Measurements from ENCODE around the gene HEATR5B. TPM values are rescaled to one million over a fixed set of nuclear protein-coding genes. Genes with fewer than 3 reads are reported as not detected.

Gene HEATR5B
- total and polyA plus RNA-seq, 2 donors (not counting 1 experiment from before 2014, with no cell fraction given): 33.0 to 44.3 TPM

DNA sequence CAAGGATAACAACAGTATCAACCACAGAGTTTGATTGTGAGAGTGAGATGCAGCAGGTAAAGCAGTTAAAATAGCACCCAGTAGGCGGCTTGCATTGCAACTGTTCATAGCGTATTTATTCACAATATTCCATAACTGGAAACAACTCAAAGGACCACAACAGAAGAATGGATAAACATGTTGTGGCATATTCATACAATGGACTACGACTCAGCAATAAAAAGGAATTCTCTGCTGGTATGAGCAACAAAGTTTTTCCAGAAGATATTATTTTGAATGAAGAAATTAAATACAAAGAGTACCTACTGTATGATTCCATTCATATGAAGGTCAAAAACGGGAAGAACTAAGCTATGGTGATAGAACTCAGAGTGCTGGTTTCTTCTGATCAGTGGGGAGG lies 25.4 kb upstream of the HEATR5B start:
- POLR2A ChIA-PET: no interaction called here
- no peaks in the 10 kb centered on the region for H3K9me3 ChIP-seq (ENCODE audit: control extremely low read depth in 1 of 3, control insufficient read depth in 2 of 3, insufficient read depth in 1 of 3, low read length in 2 of 3)
- no peak overlapping the region for H3K27ac ChIP-seq (ENCODE audit: low read length in 2 of 2)
- ATAC-seq (ENCODE audit: low read depth) (no peak), DNase-seq (no peak)
- H2AFZ ChIP-seq (ENCODE audit: insufficient read depth, low read depth, low read length, poor library complexity, severe bottlenecking): no peak overlapping the region
- H3K79me2 ChIP-seq (ENCODE audit: control insufficient read depth, insufficient read depth, low read length): no peaks in the 10 kb centered on the region
- H3K27me3 ChIP-seq (replicated peaks in 1 of 4; ENCODE audit: control extremely low read depth in 1 of 4, control insufficient read depth in 3 of 4, insufficient read depth in 4 of 4, low read length in 3 of 4): no peaks in the 10 kb centered on the region
- H3K36me3 ChIP-seq (replicated peaks in 1 of 2; ENCODE audit: control extremely low read depth in 1 of 2, control insufficient read depth in 1 of 2, extremely low read depth in 1 of 2, insufficient read depth in 2 of 2, low read length in 1 of 2): peaks cover 7 to 62% of the 10 kb centered on the region in 2 experiments
- Mint-ChIP-seq H3K4me1 (no peaks in the 10 kb centered on the region), H3K9me3 (ENCODE audit: insufficient read depth) (no peaks in the 10 kb centered on the region), H3K27me3 (no peaks in the 10 kb centered on the region), H3K27ac (no peak overlapping the region), H3K4me3 (no peak overlapping the region)
- WGBS (ENCODE audit: insufficient coverage): no CpG with 5 or more reads among the region's 4 CpGs
- no peak overlapping the region for H3K4me2 ChIP-seq (replicated peaks; ENCODE audit: low read depth, low read length, poor library complexity, severe bottlenecking)
- intact Hi-C loops (cut with micrococcal nuclease): no loop called here
- no peak overlapping the region for H3K9ac ChIP-seq (ENCODE audit: low read length)
- no peak overlapping the region for H3K4me3 ChIP-seq (ENCODE audit: control extremely low read depth in 1 of 5, extremely low read depth in 1 of 5, insufficient read depth in 1 of 5, low read depth in 2 of 5, low read length in 4 of 5)
- CTCF ChIA-PET: no interaction called here
- no peaks in the 10 kb centered on the region for H3K4me1 ChIP-seq (ENCODE audit: control insufficient read depth in 2 of 2, insufficient read depth in 2 of 2, low read length in 2 of 2)
- TF ChIP-seq EZH2 (IDR thresholded peaks at IDR 0.05; ENCODE audit: borderline replicate concordance, insufficient read depth, low read depth, low read length, poor library complexity, severe bottlenecking): no peak
- TF ChIP-seq, protein P1, sequence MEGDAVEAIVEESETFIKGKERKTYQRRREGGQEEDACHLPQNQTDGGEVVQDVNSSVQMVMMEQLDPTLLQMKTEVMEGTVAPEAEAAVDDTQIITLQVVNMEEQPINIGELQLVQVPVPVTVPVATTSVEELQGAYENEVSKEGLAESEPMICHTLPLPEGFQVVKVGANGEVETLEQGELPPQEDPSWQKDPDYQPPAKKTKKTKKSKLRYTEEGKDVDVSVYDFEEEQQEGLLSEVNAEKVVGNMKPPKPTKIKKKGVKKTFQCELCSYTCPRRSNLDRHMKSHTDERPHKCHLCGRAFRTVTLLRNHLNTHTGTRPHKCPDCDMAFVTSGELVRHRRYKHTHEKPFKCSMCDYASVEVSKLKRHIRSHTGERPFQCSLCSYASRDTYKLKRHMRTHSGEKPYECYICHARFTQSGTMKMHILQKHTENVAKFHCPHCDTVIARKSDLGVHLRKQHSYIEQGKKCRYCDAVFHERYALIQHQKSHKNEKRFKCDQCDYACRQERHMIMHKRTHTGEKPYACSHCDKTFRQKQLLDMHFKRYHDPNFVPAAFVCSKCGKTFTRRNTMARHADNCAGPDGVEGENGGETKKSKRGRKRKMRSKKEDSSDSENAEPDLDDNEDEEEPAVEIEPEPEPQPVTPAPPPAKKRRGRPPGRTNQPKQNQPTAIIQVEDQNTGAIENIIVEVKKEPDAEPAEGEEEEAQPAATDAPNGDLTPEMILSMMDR (IDR thresholded peaks at IDR 0.05): no peak
- no peaks in the 10 kb centered on the region for H4K20me1 ChIP-seq (ENCODE audit: control insufficient read depth, insufficient read depth, low read length, poor library complexity, severe bottlenecking)

- H3K9me3 Mint-ChIP-seq (ENCODE audit: insufficient read depth): no peaks in the 10 kb centered on the region
Measured at GRCh38 chr2:37105150-37105549, 21.0 kb upstream of the HEATR5B start.

More at GRCh38 chr2:37105150-37105549, 21.0 kb upstream of the HEATR5B start:
- no peak overlapping the region for H3K4me3 Mint-ChIP-seq
- TF ChIP-seq, protein P1 (IDR thresholded peaks at IDR 0.05): no peak
- TF ChIP-seq EZH2 (IDR thresholded peaks at IDR 0.05; ENCODE audit: borderline replicate concordance, insufficient read depth, low read depth, low read length, poor library complexity, severe bottlenecking): no peak
- Histone ChIP-seq H3K27me3 (replicated peaks in 1 of 4; ENCODE audit: control extremely low read depth in 1 of 4, control insufficient read depth in 3 of 4, insufficient read depth in 4 of 4, low read length in 3 of 4) (no peaks in the 10 kb centered on the region), H3K4me1 (ENCODE audit: control insufficient read depth in 2 of 2, insufficient read depth in 2 of 2, low read length in 2 of 2) (no peaks in the 10 kb centered on the region), H3K27ac (ENCODE audit: low read length in 2 of 2) (no peak overlapping the region), H3K4me3 (ENCODE audit: control extremely low read depth in 1 of 5, extremely low read depth in 1 of 5, insufficient read depth in 1 of 5, low read depth in 2 of 5, low read length in 4 of 5) (no peak overlapping the region), H3K79me2 (ENCODE audit: control insufficient read depth, insufficient read depth, low read length) (no peaks in the 10 kb centered on the region), H2AFZ (ENCODE audit: insufficient read depth, low read depth, low read length, poor library complexity, severe bottlenecking) (no peak overlapping the region), H3K36me3 (replicated peaks in 1 of 2; ENCODE audit: control extremely low read depth in 1 of 2, control insufficient read depth in 1 of 2, extremely low read depth in 1 of 2, insufficient read depth in 2 of 2, low read length in 1 of 2) (peaks cover 7 to 62% of the 10 kb centered on the region in 2 experiments), H3K4me2 (replicated peaks; ENCODE audit: low read depth, low read length, poor library complexity, severe bottlenecking) (no peak overlapping the region), H3K9me3 (ENCODE audit: control extremely low read depth in 1 of 3, control insufficient read depth in 2 of 3, insufficient read depth in 1 of 3, low read length in 2 of 3) (no peaks in the 10 kb centered on the region), H3K9ac (ENCODE audit: low read length) (no peak overlapping the region), H4K20me1 (ENCODE audit: control insufficient read depth, insufficient read depth, low read length, poor library complexity, severe bottlenecking) (no peaks in the 10 kb centered on the region)
- WGBS (ENCODE audit: insufficient coverage): 98% methylated on average over 4 of the region's 5 CpGs
- intact Hi-C loops (cut with micrococcal nuclease): no loop called here
- H3K27ac Mint-ChIP-seq: no peak overlapping the region
- ChIA-PET POLR2A (no interaction called here), CTCF (no interaction called here)
- no peak for ATAC-seq (ENCODE audit: low read depth)
- H3K27me3 Mint-ChIP-seq: no peaks in the 10 kb centered on the region
- no peak for DNase-seq
- H3K4me1 Mint-ChIP-seq: no peaks in the 10 kb centered on the region
